ENCODE data around the gene FOXD1.
A peak's percentile ranks its signal among the peaks of the same experiment; 100 is the strongest.
"Not testable (repeated sequence)": the region's sequence is repeated elsewhere in the genome, so short reads cannot be mapped to it uniquely, and the experiment has no call there.

FOXD1 gene

GRCh38 chr5:73460133-73460532 is 11.6 kb upstream of the FOXD1 start:
- no peak for DNase-seq

DNA sequence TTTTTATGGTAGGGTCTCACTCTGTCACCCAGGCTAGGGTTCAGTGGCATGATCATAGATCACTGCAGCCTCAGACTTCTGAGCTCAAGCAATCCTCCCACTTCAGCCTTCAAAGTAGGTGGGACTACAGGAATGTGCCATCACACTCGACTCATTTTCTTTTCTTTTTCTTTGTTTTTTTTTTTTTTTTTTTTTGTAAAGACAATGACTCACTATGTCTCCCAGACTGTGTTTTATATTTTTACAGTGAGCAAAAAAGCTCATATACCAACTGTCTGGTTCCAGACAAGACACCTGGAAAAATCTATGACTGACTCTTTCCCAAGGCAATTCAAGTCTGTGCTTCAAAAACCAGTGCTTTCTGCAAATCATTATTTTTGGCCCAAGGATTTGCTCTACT is 10.8 kb upstream of the FOXD1 start:
- DNase-seq: no peak

- DNase-seq: not testable (repeated sequence)
Observed at GRCh38 chr5:73456462-73456861, 7.9 kb upstream of the FOXD1 start.

- no peak for DNase-seq
Observed at GRCh38 chr5:73454379-73455036, 5.9 kb upstream of the FOXD1 start.

DNA sequence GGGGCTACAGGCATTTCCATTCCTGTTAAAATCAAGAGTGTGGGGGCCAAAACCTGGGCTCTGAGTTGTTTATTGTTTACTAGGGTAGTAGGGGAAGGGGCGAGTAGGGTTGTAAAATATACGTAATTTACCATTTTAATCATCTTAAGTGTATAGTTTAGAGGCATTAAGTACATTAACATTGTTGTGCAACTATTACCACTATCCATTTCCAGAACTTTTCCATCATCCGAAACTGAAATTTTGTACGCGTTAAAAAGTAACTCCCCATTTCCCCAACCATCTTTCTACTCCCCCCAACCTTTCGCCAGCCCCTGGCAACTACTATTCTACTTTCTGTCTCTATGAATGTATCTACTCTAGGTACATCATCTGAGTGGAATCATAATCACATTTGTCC is 3.6 kb upstream of the FOXD1 start:
- DNase-seq: no peak

- peak; percentile 38 to 69 for DNase-seq
Observed at GRCh38 chr5:73451224-73452130, 2.9 kb upstream of the FOXD1 start.

GRCh38 chr5:73450672-73451223 is 2.2 kb upstream of the FOXD1 start:
- DNase-seq: no peak

- no peak for DNase-seq
Observed at GRCh38 chr5:73450137-73450536, 1.6 kb upstream of the FOXD1 start.

DNA sequence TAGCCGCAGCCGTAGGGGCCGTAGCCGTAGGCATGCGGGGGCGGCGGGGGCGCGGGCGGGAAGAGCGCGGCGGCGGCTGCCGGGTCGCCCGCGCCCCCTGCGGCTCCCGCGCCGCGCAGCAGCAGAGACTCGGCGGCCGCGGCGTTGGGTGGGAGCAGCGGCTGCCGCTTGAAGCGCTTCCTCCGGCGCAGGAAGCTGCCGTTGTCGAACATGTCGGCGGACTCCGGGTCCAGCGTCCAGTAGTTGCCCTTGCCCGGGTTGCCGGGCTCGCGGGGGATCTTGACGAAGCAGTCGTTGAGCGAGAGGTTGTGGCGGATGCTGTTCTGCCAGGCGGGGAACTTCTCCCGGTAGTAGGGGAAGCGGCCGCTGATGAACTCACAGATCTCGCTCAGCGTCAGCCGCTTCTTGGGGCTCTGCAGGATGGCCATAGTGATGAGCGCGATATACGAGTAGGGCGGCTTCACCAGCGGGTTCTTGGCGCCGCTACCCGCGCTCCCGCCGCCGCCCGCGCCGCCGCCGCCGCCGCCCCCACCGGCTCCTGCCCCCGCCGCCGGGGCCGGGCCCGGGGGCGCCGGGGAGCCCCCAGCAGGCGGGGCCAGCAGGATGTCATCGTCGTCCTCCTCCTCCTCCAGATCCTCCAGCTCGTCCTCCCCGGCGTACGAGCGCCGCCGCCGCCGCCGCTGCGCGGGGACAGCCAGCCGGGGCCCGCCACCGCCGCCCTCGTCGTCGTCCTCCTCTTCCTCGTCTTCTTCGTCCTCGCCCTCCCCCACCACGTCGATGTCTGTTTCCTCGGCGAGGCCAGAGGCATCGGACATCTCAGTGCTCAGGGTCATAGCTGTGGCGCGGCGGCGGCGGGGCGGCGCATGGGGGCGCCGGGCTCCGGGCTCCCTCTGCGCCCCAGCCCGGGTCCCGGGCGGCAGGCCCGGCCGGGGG is 781 bp downstream of the FOXD1 start:
- DNase-seq: peak in 1 of 2 experiments; percentile 22

DNA sequence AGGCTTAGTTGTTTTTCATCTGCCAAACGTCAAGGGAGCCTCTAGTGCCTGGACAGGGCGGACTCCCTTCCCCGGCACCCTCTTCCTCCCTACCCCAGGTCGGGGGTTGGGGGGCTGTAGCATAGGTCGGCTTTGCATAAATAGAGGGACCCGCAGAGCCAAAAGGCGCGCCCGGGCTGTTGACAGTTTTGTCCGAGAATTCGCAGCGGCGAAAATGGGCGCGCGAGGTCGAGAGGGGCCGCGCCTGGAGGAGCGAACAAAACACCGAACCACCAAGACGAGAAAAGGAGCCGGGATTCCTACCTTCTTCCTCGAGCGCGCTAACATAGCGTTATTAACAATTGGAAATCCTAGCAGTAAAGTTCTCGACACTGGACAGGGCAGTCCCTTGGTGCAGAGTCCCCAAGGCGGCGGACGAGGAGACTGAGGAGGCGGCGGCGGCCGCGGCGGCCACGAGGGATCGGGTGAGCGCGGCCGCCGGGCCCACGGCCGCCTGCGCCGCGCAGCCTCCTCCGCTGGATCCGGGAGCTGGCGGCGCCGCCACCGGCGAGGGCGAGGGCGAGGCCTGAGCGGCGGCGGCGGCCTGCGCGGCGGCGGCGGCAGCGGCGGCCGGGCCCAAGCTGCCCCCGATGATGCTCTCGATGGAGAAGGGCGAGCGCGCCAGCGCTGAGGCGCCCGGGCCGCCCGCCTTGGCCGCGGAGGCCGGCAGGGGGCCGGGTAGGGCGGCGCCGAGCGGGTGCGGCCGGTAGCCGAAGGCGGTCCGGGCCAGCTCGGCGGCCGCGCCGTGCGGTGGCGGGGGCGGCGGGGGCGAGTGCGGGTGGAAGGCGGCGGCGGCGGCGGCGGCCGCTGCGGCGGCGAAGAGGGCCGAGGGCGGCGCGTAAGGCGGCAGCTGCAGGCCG is 1.7 kb downstream of the FOXD1 start:
- DNase-seq: no peak

DNA sequence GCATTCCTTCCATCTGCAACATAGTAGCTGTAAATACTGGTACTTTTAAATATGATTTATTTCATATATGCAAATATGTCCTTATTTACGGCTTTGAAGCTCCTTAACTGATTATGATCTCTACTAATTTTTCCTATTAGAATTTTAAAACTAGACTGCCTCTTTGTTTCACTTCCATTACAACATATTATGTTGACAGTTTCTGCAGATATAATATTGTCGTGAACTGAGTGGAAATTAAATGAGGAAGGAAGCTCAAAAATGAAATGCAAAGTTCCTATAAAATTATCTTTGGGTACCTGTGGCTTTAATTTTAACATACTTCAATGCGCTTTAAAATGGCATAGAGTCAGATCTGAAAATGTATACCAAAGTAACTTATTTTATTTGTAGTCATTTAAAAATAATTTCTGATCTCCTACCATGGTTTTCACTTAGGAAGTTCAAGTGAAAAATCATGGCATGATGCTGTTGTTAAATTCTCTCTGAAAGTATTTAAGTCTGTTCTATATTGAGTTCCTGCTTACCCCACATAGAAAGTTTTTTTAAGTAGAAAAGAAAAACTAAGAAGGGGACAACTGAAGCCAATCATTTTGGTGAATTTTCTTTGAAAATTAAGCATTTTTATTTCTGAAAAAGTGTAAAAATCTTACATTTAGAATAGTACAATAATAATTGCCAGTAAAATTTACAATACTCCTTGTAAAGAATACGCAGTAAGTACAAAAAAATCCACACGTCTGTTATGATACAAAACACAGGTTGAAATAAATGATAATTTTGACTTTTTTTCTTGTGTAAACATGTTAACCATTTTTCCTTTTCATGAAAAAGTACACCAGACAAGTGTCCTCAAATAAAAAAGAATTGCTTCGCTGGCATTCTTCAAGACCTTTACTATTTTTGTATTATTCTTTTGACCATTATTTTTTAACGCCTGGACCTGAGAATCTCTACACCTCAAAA is 2.6 kb downstream of the FOXD1 start:
- no peak for DNase-seq

GRCh38 chr5:73444499-73445438 is 3.8 kb downstream of the FOXD1 start:
- DNase-seq: no peak

- no peak for DNase-seq
Observed at GRCh38 chr5:73443829-73444498, 4.6 kb downstream of the FOXD1 start.

- DNase-seq: no peak
Observed at GRCh38 chr5:73442996-73443627, 5.5 kb downstream of the FOXD1 start.

- no peak for DNase-seq
Observed at GRCh38 chr5:73442231-73442811, 6.3 kb downstream of the FOXD1 start.

DNA sequence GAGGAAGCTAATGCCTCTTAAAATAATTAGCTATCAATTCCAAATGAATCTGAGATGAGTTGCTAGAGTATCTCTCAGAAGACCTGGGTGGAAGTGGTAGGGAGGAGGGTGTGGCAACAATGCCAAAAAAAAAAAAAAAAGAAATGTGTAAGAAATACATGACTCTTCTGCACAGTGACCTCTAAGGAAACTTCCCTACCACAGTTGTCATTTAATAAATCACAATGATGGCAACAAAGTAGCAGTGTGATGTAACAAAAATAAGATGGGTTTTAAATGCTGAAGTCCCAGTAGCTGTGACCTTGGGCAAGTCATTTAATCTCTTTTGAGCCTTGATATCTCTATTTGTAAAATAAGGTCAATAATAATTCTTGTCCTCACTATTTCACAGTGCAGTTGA is 7.2 kb downstream of the FOXD1 start:
- DNase-seq: no peak

GRCh38 chr5:73440262-73440661 is 8.3 kb downstream of the FOXD1 start:
- no peak for DNase-seq

Measured in stimulated activated CD4-positive, alpha-beta T cell treated with anti-CD3 and anti-CD28 coated beads, Interleukin-4, amount 100 ng/mL, for 4 hours (primary cell).